ENCODE data around the gene MARCHF6. TPM values are rescaled to one million over a fixed set of nuclear protein-coding genes. Genes with fewer than 3 reads are reported as not detected.

Gene MARCHF6
- total and polyA plus RNA-seq, 10 donors: 62.0 to 168 (median 112) TPM

DNA sequence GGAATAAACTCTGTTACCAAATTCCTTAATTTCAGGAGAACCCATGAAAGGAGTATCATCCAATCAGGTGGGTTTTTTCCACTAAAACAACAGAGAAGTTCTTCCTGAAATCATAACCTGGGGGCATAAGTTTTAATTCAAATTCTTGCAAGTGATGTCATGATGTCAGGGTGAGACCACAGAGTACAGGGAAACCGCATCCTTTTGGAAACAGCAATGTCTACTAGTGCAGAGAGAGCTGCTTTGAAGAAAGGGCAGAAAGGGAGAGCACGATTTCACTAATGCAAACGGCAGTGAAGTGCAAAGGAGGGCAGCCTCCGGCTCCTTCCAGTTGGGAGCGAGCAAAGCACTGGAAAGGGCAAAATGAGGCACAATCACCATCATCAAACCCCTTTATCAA lies 25.2 kb upstream of the MARCHF6 start:
- H3K27ac ChIP-seq: no peak overlapping the region
- no peak for TF ChIP-seq POLR2A (IDR thresholded peaks at IDR 0.05)
- TF ChIP-seq POLR2AphosphoS5 (IDR thresholded peaks at IDR 0.05): no peak
- TF ChIP-seq, protein P1, sequence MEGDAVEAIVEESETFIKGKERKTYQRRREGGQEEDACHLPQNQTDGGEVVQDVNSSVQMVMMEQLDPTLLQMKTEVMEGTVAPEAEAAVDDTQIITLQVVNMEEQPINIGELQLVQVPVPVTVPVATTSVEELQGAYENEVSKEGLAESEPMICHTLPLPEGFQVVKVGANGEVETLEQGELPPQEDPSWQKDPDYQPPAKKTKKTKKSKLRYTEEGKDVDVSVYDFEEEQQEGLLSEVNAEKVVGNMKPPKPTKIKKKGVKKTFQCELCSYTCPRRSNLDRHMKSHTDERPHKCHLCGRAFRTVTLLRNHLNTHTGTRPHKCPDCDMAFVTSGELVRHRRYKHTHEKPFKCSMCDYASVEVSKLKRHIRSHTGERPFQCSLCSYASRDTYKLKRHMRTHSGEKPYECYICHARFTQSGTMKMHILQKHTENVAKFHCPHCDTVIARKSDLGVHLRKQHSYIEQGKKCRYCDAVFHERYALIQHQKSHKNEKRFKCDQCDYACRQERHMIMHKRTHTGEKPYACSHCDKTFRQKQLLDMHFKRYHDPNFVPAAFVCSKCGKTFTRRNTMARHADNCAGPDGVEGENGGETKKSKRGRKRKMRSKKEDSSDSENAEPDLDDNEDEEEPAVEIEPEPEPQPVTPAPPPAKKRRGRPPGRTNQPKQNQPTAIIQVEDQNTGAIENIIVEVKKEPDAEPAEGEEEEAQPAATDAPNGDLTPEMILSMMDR (IDR thresholded peaks at IDR 0.05 in 8 of 11, conservative IDR thresholded peaks at IDR 0.05 in 3 of 11): no peak
- 87 to 95% (median 93%) methylated on average over 5 of the region's 5 CpGs for WGBS, 5 donors
- no peak for DNase-seq
- H3K4me1 ChIP-seq: peaks cover 1 to 12% (median 8%) of the 10 kb centered on the region in 6 donors
- no peaks in the 10 kb centered on the region for H3K36me3 ChIP-seq
- no peak overlapping the region for H3K4me3 ChIP-seq
- intact Hi-C loops (cut with DNase I; ENCODE audit: low total_unique reads): no loop called here
- H3K9me3 ChIP-seq: no peaks in the 10 kb centered on the region
- peaks cover 0 to 13% (median 5%) of the 10 kb centered on the region in 7 donors for H3K27me3 ChIP-seq (replicated peaks in 1 of 7)

DNA sequence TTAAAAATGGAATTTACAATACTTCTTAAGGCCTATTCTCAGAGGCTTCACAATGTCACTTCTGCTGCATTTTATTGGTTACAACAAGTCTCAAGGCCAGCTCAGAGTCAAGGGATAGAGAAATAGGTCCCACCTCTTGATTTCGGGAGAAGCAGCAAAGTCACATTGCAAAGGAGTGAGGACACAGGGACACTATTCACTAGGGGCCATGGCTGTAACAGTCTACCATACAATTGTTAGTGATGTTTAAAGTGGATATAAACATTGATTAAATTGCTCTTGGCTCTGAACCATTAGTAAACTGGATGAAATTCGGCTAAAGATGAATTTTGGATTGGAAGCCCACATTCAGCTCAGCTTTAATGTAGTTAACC lies 24.1 kb upstream of the MARCHF6 start:
- H3K27ac ChIP-seq: no peak overlapping the region
- H3K4me3 ChIP-seq: no peak overlapping the region
- H3K27me3 ChIP-seq (replicated peaks in 1 of 7): peaks cover 0 to 24% (median 16%) of the 10 kb centered on the region in 7 donors
- no peak for DNase-seq
- no peaks in the 10 kb centered on the region for H3K9me3 ChIP-seq
- intact Hi-C loops (cut with DNase I; ENCODE audit: low total_unique reads): no loop called here
- TF ChIP-seq POLR2AphosphoS5 (IDR thresholded peaks at IDR 0.05): no peak
- TF ChIP-seq, protein P1 (IDR thresholded peaks at IDR 0.05 in 8 of 11, conservative IDR thresholded peaks at IDR 0.05 in 3 of 11): no peak
- TF ChIP-seq POLR2A (IDR thresholded peaks at IDR 0.05): no peak
- H3K36me3 ChIP-seq: no peaks in the 10 kb centered on the region
- peaks cover 3 to 20% (median 18%) of the 10 kb centered on the region in 6 donors for H3K4me1 ChIP-seq
- 82 to 95% (median 88%) methylated on average over 2 of the region's 2 CpGs for WGBS, 5 donors

DNA sequence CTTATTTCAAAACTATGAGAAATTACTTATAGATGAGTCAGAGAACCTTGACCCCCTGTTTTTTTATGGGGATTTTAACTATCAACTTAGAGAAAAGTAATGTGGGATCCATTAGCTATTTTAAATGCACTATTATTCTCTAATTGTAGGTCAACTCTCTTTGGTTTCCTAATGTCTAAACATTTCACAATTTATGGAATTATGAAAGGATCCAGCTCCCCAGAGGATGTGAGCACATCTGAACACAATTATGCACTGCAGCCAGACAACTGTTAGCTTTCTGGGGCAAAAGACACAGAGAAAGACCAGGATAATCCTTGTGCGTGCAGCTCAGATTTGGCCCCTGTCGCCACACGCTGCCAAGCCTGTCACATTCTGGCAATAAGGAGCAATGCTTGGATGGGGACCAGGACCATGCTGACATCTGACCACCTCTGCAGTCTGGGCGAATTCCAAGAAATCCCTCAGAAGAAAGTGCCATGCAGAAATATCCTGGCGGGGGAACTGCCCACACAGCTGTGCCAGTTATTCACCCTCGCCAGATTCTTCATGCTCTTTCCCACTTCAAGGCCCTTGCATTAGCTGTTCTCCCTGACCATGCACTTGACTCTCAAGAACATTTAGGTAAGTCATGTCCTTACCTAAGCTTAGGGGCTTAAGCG lies 23.5 kb upstream of the MARCHF6 start:
- intact Hi-C loops (cut with DNase I; ENCODE audit: low total_unique reads): no loop called here
- Histone ChIP-seq H3K9me3 (no peaks in the 10 kb centered on the region), H3K4me3 (no peak overlapping the region), H3K36me3 (no peaks in the 10 kb centered on the region), H3K27ac (no peak overlapping the region), H3K4me1 (peaks cover 3 to 20% (median 18%) of the 10 kb centered on the region in 6 donors), H3K27me3 (replicated peaks in 1 of 7) (peaks cover 0 to 29% (median 19%) of the 10 kb centered on the region in 7 donors)
- 84 to 88% (median 86%) methylated on average over 7 of the region's 7 CpGs for WGBS, 5 donors
- TF ChIP-seq, protein P1 (IDR thresholded peaks at IDR 0.05 in 8 of 11, conservative IDR thresholded peaks at IDR 0.05 in 3 of 11): no peak
- no peak for TF ChIP-seq POLR2AphosphoS5 (IDR thresholded peaks at IDR 0.05)
- no peak for TF ChIP-seq POLR2A (IDR thresholded peaks at IDR 0.05)
- DNase-seq: no peak

DNA sequence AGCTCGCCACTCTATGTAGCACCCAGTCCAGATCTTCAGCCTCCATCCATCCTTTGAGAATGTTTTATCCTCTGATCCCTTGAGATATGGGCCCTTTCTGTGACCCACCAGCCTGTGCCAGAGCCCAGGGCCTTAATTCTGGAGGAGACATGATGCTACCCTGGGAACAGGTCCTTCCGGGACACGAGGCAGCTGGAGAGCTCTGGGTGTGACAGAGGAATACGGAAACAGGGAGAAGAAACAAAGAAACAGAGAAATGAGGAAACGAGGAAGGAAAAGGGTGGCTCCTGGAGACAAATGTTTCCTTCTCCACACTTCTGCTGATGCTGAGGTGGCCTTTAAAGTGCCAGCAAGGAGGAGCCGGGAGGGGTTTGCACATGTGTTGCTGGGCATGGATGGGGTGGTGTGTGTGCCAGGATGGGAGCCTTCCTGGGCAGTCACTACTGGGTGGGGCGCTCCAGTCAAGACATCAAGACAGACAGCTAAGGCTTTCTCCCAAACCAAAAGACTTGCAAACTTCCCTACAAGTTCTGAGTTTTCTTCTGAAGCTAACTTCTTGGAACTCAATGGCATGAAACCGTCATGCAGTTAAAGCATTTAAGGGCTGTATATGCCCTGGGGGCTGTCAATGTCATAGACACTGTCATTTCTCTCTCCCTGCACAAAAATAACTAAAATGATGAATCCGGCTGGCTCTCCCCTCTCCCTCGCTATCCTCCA lies 22.8 kb upstream of the MARCHF6 start:
- no peaks in the 10 kb centered on the region for H3K9me3 ChIP-seq
- intact Hi-C loops (cut with DNase I; ENCODE audit: low total_unique reads): no loop called here
- TF ChIP-seq POLR2A (IDR thresholded peaks at IDR 0.05) (no peak), POLR2AphosphoS5 (IDR thresholded peaks at IDR 0.05) (no peak)
- TF ChIP-seq, protein P1 (IDR thresholded peaks at IDR 0.05 in 8 of 11, conservative IDR thresholded peaks at IDR 0.05 in 3 of 11): no peak
- peaks cover 3 to 20% (median 18%) of the 10 kb centered on the region in 6 donors for H3K4me1 ChIP-seq
- H3K27me3 ChIP-seq (replicated peaks in 1 of 7): peaks cover 0 to 30% (median 19%) of the 10 kb centered on the region in 7 donors
- H3K27ac ChIP-seq: no peak overlapping the region
- no peak overlapping the region for H3K4me3 ChIP-seq
- no peak for DNase-seq
- WGBS, 5 donors: 72 to 83% (median 75%) methylated on average over 10 of the region's 10 CpGs
- no peaks in the 10 kb centered on the region for H3K36me3 ChIP-seq
